HepG2 (cell line): ENCODE results near the gene RHBDL1. TPM values are rescaled to one million over a fixed set of nuclear protein-coding genes. Genes with fewer than 3 reads are reported as not detected.

Source experiments
- ATAC-seq: fragments of 200-7000 bp; cut with Tn5 transposase; 3 replicates; pipeline ENCODE4 v1.9.1; 2020; ENCODE audit warnings: mild to moderate bottlenecking, moderate library complexity
- BruUV-seq: library from RNA; stranded (reverse); fragments of 400-500 nt; replicated peaks from 2 replicates; lab custom pipeline; 2021; lab: Mats Ljungman, UMichigan
- CTCF ChIA-PET: fragments of 300-600 bp; formaldehyde crosslinking; extraction: SDS; loops from one replicate; lab custom pipeline; 2021; ENCODE audit warnings: low total read pairs, inconsistent platforms, low intra/inter-chr PET ratio; lab: Yijun Ruan, JAX
- POLR2A ChIA-PET: fragments of 350-600 bp; sonication (Branson Sonifier 250); formaldehyde crosslinking; loops from one replicate; lab custom pipeline; 2020; ENCODE audit warnings: antibody characterized with exemption, inconsistent platforms; lab: Yijun Ruan, JAX
- DNase-seq: peaks from one replicate; pipeline ENCODE4 v3.0.0-alpha.2; 2015; ENCODE audit warnings: low spot score
- FAIRE-seq: peaks from 3 replicates; lab custom pipeline; 2011; peaks lifted over from hg19 to GRCh38; lab: Jason Lieb, UNC
- H2AFZ ChIP-seq: one replicate; pipeline ENCODE4 v1.6.1; 2011; ENCODE audit warnings: low read length, inconsistent platforms
- H3K27ac ChIP-seq: fragments of 300-600 bp; 3 replicates; pipeline ENCODE4 v1.8.0; 2011; ENCODE audit warnings: mixed run types, mild to moderate bottlenecking, mixed read lengths, low read length, inconsistent platforms; ENCODE audit not compliant: insufficient read depth; ENCODE audit errors: extremely low read length
- H3K27me3 ChIP-seq, 2 experiments: fragments of 200-600 bp in 1 of 2; 2 replicates in 1 of 2; 3 replicates in 1 of 2; pipeline versions ENCODE4 v1.6.0 to v1.8.0; 2011; ENCODE audit warnings: low read length in 2 of 2, mild to moderate bottlenecking in 2 of 2, moderate library complexity in 2 of 2, inconsistent platforms in 1 of 2; ENCODE audit not compliant: insufficient read depth in 2 of 2, control insufficient read depth in 1 of 2
- H3K36me3 ChIP-seq, 2 experiments: fragments of 200-600 bp in 1 of 2; replicated peaks in 1 of 2; 2 replicates in 1 of 2; 3 replicates in 1 of 2; pipeline versions ENCODE4 v1.5.1 to v1.8.0; 2011; ENCODE audit warnings: low read length in 2 of 2, inconsistent platforms in 1 of 2; ENCODE audit not compliant: insufficient read depth in 2 of 2, control insufficient read depth in 1 of 2
- H3K4me1 ChIP-seq: 2 replicates; pipeline ENCODE4 v1.5.1; 2012; ENCODE audit warnings: low read length, inconsistent platforms; ENCODE audit not compliant: insufficient read depth
- H3K4me2 ChIP-seq: 2 replicates; pipeline ENCODE4 v1.6.0; 2011; ENCODE audit warnings: low read depth, low read length, inconsistent platforms
- H3K4me3 ChIP-seq, 3 experiments: fragments of 200-600 bp in 1 of 3; sonication (generic), shearing (Covaris generic) in 1 of 3; replicated peaks in 1 of 3; 2 replicates each; pipeline ENCODE4 v1.5.1; 2011 to 2016; ENCODE audit warnings: low read length in 3 of 3, inconsistent platforms in 2 of 3, low read depth in 2 of 3, mild to moderate bottlenecking in 2 of 3, control low read depth in 1 of 3, mixed read lengths in 1 of 3; ENCODE audit not compliant: insufficient read depth in 1 of 3
- H3K79me2 ChIP-seq: one replicate; pipeline ENCODE4 v1.6.1; 2011; ENCODE audit warnings: low read length, inconsistent platforms; ENCODE audit not compliant: insufficient read depth
- H3K9ac ChIP-seq: 2 replicates; pipeline ENCODE4 v1.6.0; 2011; ENCODE audit warnings: mild to moderate bottlenecking, low read depth, low read length, inconsistent platforms; ENCODE audit not compliant: insufficient read depth
- H3K9me3 ChIP-seq: 2 replicates; pipeline ENCODE4 v1.5.1; 2012; ENCODE audit warnings: mild to moderate bottlenecking, low read length
- H4K20me1 ChIP-seq: 2 replicates; pipeline ENCODE4 v1.6.0; 2011; ENCODE audit warnings: inconsistent platforms, mild to moderate bottlenecking, low read length, moderate library complexity; ENCODE audit not compliant: insufficient read depth
- DMTF1 ChIP-seq: sonication (generic); formaldehyde crosslinking; IDR thresholded peaks from 2 replicates; pipeline ENCODE4 v1.4.0; 2020; ENCODE audit warnings: mild to moderate bottlenecking, missing genetic modification reagents
- HOXA7 ChIP-seq: sonication (generic); formaldehyde crosslinking; IDR thresholded peaks from 2 replicates; pipeline ENCODE4 v1.8.1; 2022; ENCODE audit warnings: mild to moderate bottlenecking, missing genetic modification reagents, moderate library complexity
- MTA1 ChIP-seq: sonication (generic); formaldehyde crosslinking; IDR thresholded peaks from 2 replicates; pipeline ENCODE4 v1.4.0; 2020; ENCODE audit warnings: missing genetic modification reagents, mild to moderate bottlenecking, borderline replicate concordance
- NONO ChIP-seq, 2 experiments: fragments of 450-650 bp in 1 of 2; sonication (generic) in 1 of 2; formaldehyde crosslinking in 1 of 2; IDR thresholded peaks in 1 of 2; conservative IDR thresholded peaks in 1 of 2; 2 replicates each; pipeline versions ENCODE4 v1.6.1 to v1.8.0; 2017 to 2022; ENCODE audit warnings: mild to moderate bottlenecking in 1 of 2, missing genetic modification reagents in 1 of 2, moderate library complexity in 1 of 2
- SP5 ChIP-seq: IDR thresholded peaks from 2 replicates; pipeline ENCODE4 v1.6.1; 2016; ENCODE audit warnings: low read depth, borderline replicate concordance
- ZBTB2 ChIP-seq: sonication (generic); formaldehyde crosslinking; IDR thresholded peaks from 2 replicates; pipeline ENCODE4 v1.8.0; 2022; ENCODE audit warnings: low read depth, missing genetic modification reagents
- ZBTB33 ChIP-seq: sonication (generic); formaldehyde crosslinking; IDR thresholded peaks from 2 replicates; pipeline ENCODE4 v1.4.0; 2020; ENCODE audit warnings: missing genetic modification reagents
- ZBTB38 ChIP-seq: sonication (generic); formaldehyde crosslinking; IDR thresholded peaks from 2 replicates; pipeline ENCODE4 v1.5.1; 2020; ENCODE audit warnings: mild to moderate bottlenecking, missing genetic modification reagents
- ZFP41 ChIP-seq: sonication (generic); formaldehyde crosslinking; IDR thresholded peaks from 2 replicates; pipeline ENCODE4 v1.4.0; 2020; ENCODE audit warnings: mild to moderate bottlenecking, missing genetic modification reagents, borderline replicate concordance
- WGBS: methylation state at CpG from one replicate; pipeline ENCODE4 v1.1.6; 2017; ENCODE audit warnings: low lambda C conversion rate; 5-methylcytosine and 5-hydroxymethylcytosine counted together
- in situ Hi-C: cut with HindIII; loops from 2 replicates; pipeline ENCODE4 v1.10.0; 2017; ENCODE audit warnings: low pct_unique_long_range_greater_than_20kb; ENCODE audit not compliant: extremely low pct_ligation_motif_present
- intact Hi-C: fragments of 100-400 bp; cut with micrococcal nuclease; formaldehyde crosslinking; loops from one replicate; pipeline ENCODE4 v1.10.0; 2022; ENCODE audit not compliant: unreplicated experiment
- polyA plus RNA-seq, 8 experiments: library from polyadenylated mRNA; depleted of rRNA in 3 of 8; stranded (reverse) in 7 of 8; unstranded in 1 of 8; fragments of >200 nt; fragmentation: Illumina TruSeq in 4 of 8; extraction: Trizol in 4 of 8; gene quantifications; 2 replicates each; pipeline versions ENCODE4 v1.2.1 to v1.2.3, GENCODE V29; 2011 to 2016; ENCODE audit warnings: low read depth in 4 of 8, missing spikeins in 1 of 8, mixed read lengths in 1 of 8; ENCODE audit not compliant: insufficient read depth in 1 of 8
- total RNA-seq, 5 experiments: library from RNA; depleted of rRNA; stranded (reverse); fragments of >200 nt; fragmentation: Illumina TruSeq; extraction: Trizol; gene quantifications; 2 replicates each; pipeline ENCODE4 v1.2.3, GENCODE V29; 2016; ENCODE audit warnings: low read depth in 1 of 5
- TF ChIP-seq, protein P1 (sequence below): sonication (generic); formaldehyde crosslinking; IDR thresholded peaks from 2 replicates; pipeline ENCODE4 v1.4.0; 2020; ENCODE audit warnings: mild to moderate bottlenecking, missing genetic modification reagents
- TF ChIP-seq, protein P2 (sequence below): sonication (generic); formaldehyde crosslinking; IDR thresholded peaks from 2 replicates; pipeline ENCODE4 v1.5.0; 2020; ENCODE audit warnings: mild to moderate bottlenecking, missing genetic modification reagents

Gene RHBDL1
- total and polyA plus RNA-seq, 2 of the 13 experiments (the other 11 are each of a cell fraction or from before 2014, with no cell fraction given), result 1.8 to 3.8 TPM

- peaks cover 19% of the 10 kb centered on the region for H3K4me1 ChIP-seq
- H2AFZ ChIP-seq, result no peak overlapping the region
- CTCF ChIA-PET, result no interaction called here
- intact Hi-C loops, result no loop called here
- no peaks in the 10 kb centered on the region for H3K9me3 ChIP-seq
- WGBS, result 91% methylated on average over 18 of the region's 26 CpGs
- peaks cover 2% of the 10 kb centered on the region for H3K79me2 ChIP-seq
- peak overlapping the region; percentile 60 for H3K27ac ChIP-seq
- FAIRE-seq, result no peak
- POLR2A ChIA-PET, result interaction anchor here (0.9 to 2.7 kb wide), 7 partner anchors 9 to 42 kb away, joined by 3 to 34 read pairs (median 4); partner anchors contain the start of genes ANTKMT, METRN, STUB1 and WDR90
- H3K36me3 ChIP-seq, result peaks cover 3 to 7% of the 10 kb centered on the region in 2 experiments; a peak in 1 of 5 replicates
- H4K20me1 ChIP-seq, result no peaks in the 10 kb centered on the region
- peak; percentile 2; the same call in 1 of the 3 replicates for ATAC-seq
- BruUV-seq, result no TSS peak
- in situ Hi-C loops, result no loop called here
- H3K27me3 ChIP-seq, result peaks cover 3 to 13% of the 10 kb centered on the region in 2 experiments; a peak in 3 of 5 replicates
- DNase-seq, result no peak
- H3K4me2 ChIP-seq, result peak overlapping the region; percentile 91
- peak overlapping the region; percentile 94 for H3K9ac ChIP-seq
- H3K4me3 ChIP-seq, result peak overlapping the region; percentile 89 to 99 (median 96)
- no peak for TF ChIP-seq HOXA7 (CRISPR knock-in tag)
- no peak for TF ChIP-seq DMTF1
- TF ChIP-seq ZBTB33 (CRISPR knock-in tag), result peak; percentile 51; the same call in 1 of the 2 replicates
- TF ChIP-seq ZBTB38 (CRISPR knock-in tag), result no peak
- TF ChIP-seq NONO (IDR thresholded peaks at IDR 0.05), result no peak
- no peak for TF ChIP-seq NONO (CRISPR knock-in tag; conservative IDR thresholded peaks at IDR 0.05)
- 0 out of 2 replicates have a peak, but pooled peaks have one; percentile 22 for TF ChIP-seq MTA1
- TF ChIP-seq, protein P1, sequence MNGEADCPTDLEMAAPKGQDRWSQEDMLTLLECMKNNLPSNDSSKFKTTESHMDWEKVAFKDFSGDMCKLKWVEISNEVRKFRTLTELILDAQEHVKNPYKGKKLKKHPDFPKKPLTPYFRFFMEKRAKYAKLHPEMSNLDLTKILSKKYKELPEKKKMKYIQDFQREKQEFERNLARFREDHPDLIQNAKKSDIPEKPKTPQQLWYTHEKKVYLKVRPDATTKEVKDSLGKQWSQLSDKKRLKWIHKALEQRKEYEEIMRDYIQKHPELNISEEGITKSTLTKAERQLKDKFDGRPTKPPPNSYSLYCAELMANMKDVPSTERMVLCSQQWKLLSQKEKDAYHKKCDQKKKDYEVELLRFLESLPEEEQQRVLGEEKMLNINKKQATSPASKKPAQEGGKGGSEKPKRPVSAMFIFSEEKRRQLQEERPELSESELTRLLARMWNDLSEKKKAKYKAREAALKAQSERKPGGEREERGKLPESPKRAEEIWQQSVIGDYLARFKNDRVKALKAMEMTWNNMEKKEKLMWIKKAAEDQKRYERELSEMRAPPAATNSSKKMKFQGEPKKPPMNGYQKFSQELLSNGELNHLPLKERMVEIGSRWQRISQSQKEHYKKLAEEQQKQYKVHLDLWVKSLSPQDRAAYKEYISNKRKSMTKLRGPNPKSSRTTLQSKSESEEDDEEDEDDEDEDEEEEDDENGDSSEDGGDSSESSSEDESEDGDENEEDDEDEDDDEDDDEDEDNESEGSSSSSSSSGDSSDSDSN (CRISPR knock-in tag), result 0 out of 2 replicates have a peak, but pooled peaks have one; percentile 11
- no peak for TF ChIP-seq ZBTB2
- TF ChIP-seq ZFP41 (CRISPR knock-in tag), result no peak
- TF ChIP-seq SP5 (CRISPR knock-in tag), result no peak
- TF ChIP-seq, protein P2, sequence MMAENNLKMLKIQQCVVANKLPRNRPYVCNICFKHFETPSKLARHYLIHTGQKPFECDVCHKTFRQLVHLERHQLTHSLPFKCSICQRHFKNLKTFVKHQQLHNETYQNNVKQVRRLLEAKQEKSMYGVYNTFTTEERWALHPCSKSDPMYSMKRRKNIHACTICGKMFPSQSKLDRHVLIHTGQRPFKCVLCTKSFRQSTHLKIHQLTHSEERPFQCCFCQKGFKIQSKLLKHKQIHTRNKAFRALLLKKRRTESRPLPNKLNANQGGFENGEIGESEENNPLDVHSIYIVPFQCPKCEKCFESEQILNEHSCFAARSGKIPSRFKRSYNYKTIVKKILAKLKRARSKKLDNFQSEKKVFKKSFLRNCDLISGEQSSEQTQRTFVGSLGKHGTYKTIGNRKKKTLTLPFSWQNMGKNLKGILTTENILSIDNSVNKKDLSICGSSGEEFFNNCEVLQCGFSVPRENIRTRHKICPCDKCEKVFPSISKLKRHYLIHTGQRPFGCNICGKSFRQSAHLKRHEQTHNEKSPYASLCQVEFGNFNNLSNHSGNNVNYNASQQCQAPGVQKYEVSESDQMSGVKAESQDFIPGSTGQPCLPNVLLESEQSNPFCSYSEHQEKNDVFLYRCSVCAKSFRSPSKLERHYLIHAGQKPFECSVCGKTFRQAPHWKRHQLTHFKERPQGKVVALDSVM (CRISPR knock-in tag), result no peak
Observed at GRCh38 chr16:689175-689897, 13.9 kb downstream of the RHBDL1 start.
